Fibroblast of lung (primary cell): Measurements from ENCODE around the gene ZNF664. TPM values are rescaled to one million over a fixed set of nuclear protein-coding genes. Genes with fewer than 3 reads are reported as not detected.
A peak's percentile ranks its signal among the peaks of the same experiment; 100 is the strongest.

Source experiments
- DNase-seq, 2 donors: peaks; one replicate each; pipeline versions ENCODE4 v3.0.0 to v3.0.0-alpha.2; 2010; ENCODE audit warnings: low read depth in 2 of 2
- H2AFZ ChIP-seq: 2 replicates; pipeline ENCODE4 v1.5.1; 2012; ENCODE audit warnings: low read length, control low read depth, inconsistent platforms
- H3K27ac ChIP-seq: 2 replicates; pipeline ENCODE4 v1.5.1; 2011; ENCODE audit warnings: low read length, control low read depth; ENCODE audit not compliant: insufficient read depth
- H3K27me3 ChIP-seq: 2 replicates; pipeline ENCODE4 v1.5.1; 2011; ENCODE audit warnings: mild to moderate bottlenecking, low read length; ENCODE audit not compliant: control insufficient read depth, insufficient read depth
- H3K36me3 ChIP-seq: 2 replicates; pipeline ENCODE4 v1.5.1; 2011; ENCODE audit warnings: low read length; ENCODE audit not compliant: control insufficient read depth, insufficient read depth
- H3K4me1 ChIP-seq: 2 replicates; pipeline ENCODE4 v1.5.1; 2011; ENCODE audit warnings: low read length; ENCODE audit not compliant: control insufficient read depth, insufficient read depth; ENCODE audit errors: extremely low read depth
- H3K4me2 ChIP-seq: 2 replicates; pipeline ENCODE4 v1.5.1; 2011; ENCODE audit warnings: low read length, control low read depth; ENCODE audit not compliant: insufficient read depth; ENCODE audit errors: extremely low read depth
- H3K4me3 ChIP-seq, 4 experiments: fragments of 200-600 bp in 1 of 4; sonication (generic) in 1 of 4; replicated peaks in 1 of 4; 2 replicates each; pipeline ENCODE4 v1.5.1; 2011 to 2016; ENCODE audit warnings: low read length in 4 of 4, low read depth in 3 of 4, mild to moderate bottlenecking in 3 of 4, control low read depth in 2 of 4, inconsistent platforms in 1 of 4, mixed read lengths in 1 of 4; ENCODE audit not compliant: insufficient read depth in 1 of 4; ENCODE audit errors: control extremely low read depth in 1 of 4
- H3K79me2 ChIP-seq: 2 replicates; pipeline ENCODE4 v1.5.1; 2012; ENCODE audit warnings: mild to moderate bottlenecking, low read length, inconsistent platforms; ENCODE audit not compliant: control insufficient read depth, insufficient read depth
- H3K9ac ChIP-seq: 2 replicates; pipeline ENCODE4 v1.5.1; 2011; ENCODE audit warnings: mild to moderate bottlenecking, low read length, control low read depth; ENCODE audit not compliant: insufficient read depth
- H3K9me3 ChIP-seq: 2 replicates; pipeline ENCODE4 v1.5.1; 2012; ENCODE audit warnings: low read depth, low read length; ENCODE audit not compliant: control insufficient read depth, insufficient read depth
- H4K20me1 ChIP-seq: 2 replicates; pipeline ENCODE4 v1.5.1; 2011; ENCODE audit warnings: low read length; ENCODE audit not compliant: control insufficient read depth, insufficient read depth; ENCODE audit errors: extremely low read depth
- CTCF ChIP-seq, 2 donors: IDR thresholded peaks in 1 of 2; conservative IDR thresholded peaks in 1 of 2; 1 replicate in 1 of 2; 2 replicates in 1 of 2; pipeline ENCODE4 v1.5.1; 2011 to 2012; ENCODE audit warnings: low read length in 2 of 2, control low read depth in 1 of 2, inconsistent platforms in 1 of 2, low read depth in 1 of 2, mild to moderate bottlenecking in 1 of 2
- EZH2 ChIP-seq: IDR thresholded peaks from 2 replicates; pipeline ENCODE4 v1.5.1; 2012; ENCODE audit warnings: low read length, control low read depth, mild to moderate bottlenecking; ENCODE audit errors: missing control alignments
- polyA plus RNA-seq, 2 donors: library from polyadenylated mRNA; depleted of rRNA in 1 of 2; stranded (reverse) in 1 of 2; unstranded in 1 of 2; fragments of >200 nt; gene quantifications; 2 replicates each; pipeline ENCODE4 v1.2.1, GENCODE V29; 2011 to 2012; ENCODE audit warnings: missing spikeins in 1 of 2
- total RNA-seq: library from RNA; depleted of rRNA; stranded (reverse); fragments of >200 nt; gene quantifications from 2 replicates; pipeline ENCODE4 v1.2.1, GENCODE V29; 2014

ZNF664 gene
- total and polyA plus RNA-seq, 2 donors (not counting 1 experiment from before 2014, with no cell fraction given): 43.9 to 55.1 TPM

GRCh38 chr12:123982269-123982668 lies 9.3 kb downstream of the ZNF664 start:
- Histone ChIP-seq H3K27me3 (no peaks in the 10 kb centered on the region), H3K79me2 (peaks cover 2% of the 10 kb centered on the region), H3K27ac (no peak overlapping the region), H3K4me2 (no peak overlapping the region), H3K9ac (no peak overlapping the region), H2AFZ (no peak overlapping the region), H4K20me1 (no peaks in the 10 kb centered on the region), H3K4me1 (no peaks in the 10 kb centered on the region), H3K4me3 (no peak overlapping the region), H3K9me3 (no peaks in the 10 kb centered on the region), H3K36me3 (peaks cover 3% of the 10 kb centered on the region)
- TF ChIP-seq CTCF (conservative IDR thresholded peaks at IDR 0.05 in 1 of 2, IDR thresholded peaks at IDR 0.05 in 1 of 2; ENCODE audit: low read depth in 1 of 2, low read length in 2 of 2) (no peak), EZH2 (no peak)
- no peak for DNase-seq

GRCh38 chr12:123983822-123984485 lies 10.9 kb downstream of the ZNF664 start:
- H3K36me3 ChIP-seq: peaks cover 4% of the 10 kb centered on the region
- H3K9me3 ChIP-seq: no peaks in the 10 kb centered on the region
- H3K27me3 ChIP-seq: no peaks in the 10 kb centered on the region
- H2AFZ ChIP-seq: no peak overlapping the region
- no peak overlapping the region for H3K4me2 ChIP-seq
- peaks cover 2% of the 10 kb centered on the region for H3K79me2 ChIP-seq
- peak; percentile 69 to 73 for TF ChIP-seq CTCF (conservative IDR thresholded peaks at IDR 0.05 in 1 of 2, IDR thresholded peaks at IDR 0.05 in 1 of 2; ENCODE audit: low read depth in 1 of 2, low read length in 2 of 2)
- no peak for TF ChIP-seq EZH2
- H3K9ac ChIP-seq: no peak overlapping the region
- no peak overlapping the region for H3K27ac ChIP-seq
- no peaks in the 10 kb centered on the region for H4K20me1 ChIP-seq
- no peaks in the 10 kb centered on the region for H3K4me1 ChIP-seq
- peak; percentile 61 to 81 for DNase-seq
- no peak overlapping the region for H3K4me3 ChIP-seq

GRCh38 chr12:123984903-123985302 lies 11.9 kb downstream of the ZNF664 start:
- no peaks in the 10 kb centered on the region for H3K27me3 ChIP-seq
- H3K4me2 ChIP-seq: no peak overlapping the region
- no peak overlapping the region for H2AFZ ChIP-seq
- H3K27ac ChIP-seq: no peak overlapping the region
- no peaks in the 10 kb centered on the region for H3K4me1 ChIP-seq
- H3K9ac ChIP-seq: no peak overlapping the region
- no peak for DNase-seq
- no peak for TF ChIP-seq CTCF (conservative IDR thresholded peaks at IDR 0.05 in 1 of 2, IDR thresholded peaks at IDR 0.05 in 1 of 2; ENCODE audit: low read depth in 1 of 2, low read length in 2 of 2)
- TF ChIP-seq EZH2: no peak
- peaks cover 2% of the 10 kb centered on the region for H3K79me2 ChIP-seq
- H3K9me3 ChIP-seq: no peaks in the 10 kb centered on the region
- H4K20me1 ChIP-seq: no peaks in the 10 kb centered on the region
- H3K4me3 ChIP-seq: no peak overlapping the region
- peaks cover 6% of the 10 kb centered on the region for H3K36me3 ChIP-seq
